ENCODE results near the gene ANK3. TPM values are rescaled to one million over a fixed set of nuclear protein-coding genes. Genes with fewer than 3 reads are reported as not detected.
A peak's percentile ranks its signal among the peaks of the same experiment; 100 is the strongest.

Gene ANK3
- polyA plus RNA-seq, 1 donor = 89.1 TPM

- Histone ChIP-seq H3K4me1 (ENCODE audit: control insufficient read depth, insufficient read depth, low read length) (no peaks in the 10 kb centered on the region), H3K27ac (ENCODE audit: low read length) (no peak overlapping the region), H3K9me3 (ENCODE audit: control insufficient read depth, low read depth, low read length) (no peaks in the 10 kb centered on the region), H3K4me3 (ENCODE audit: low read length) (no peak overlapping the region), H3K36me3 (ENCODE audit: control insufficient read depth, insufficient read depth, low read length) (peaks cover 2% of the 10 kb centered on the region), H3K27me3 (ENCODE audit: control insufficient read depth, insufficient read depth, low read length) (no peaks in the 10 kb centered on the region)
- WGBS (ENCODE audit: insufficient coverage, low lambda C conversion rate) = 0% methylated on average over 1 of the region's 4 CpGs
- peak; percentile 71 to 76 for DNase-seq
These were observed 182.9 kb downstream of the ANK3 start for GRCh38 chr10:60206735-60207134.

DNA sequence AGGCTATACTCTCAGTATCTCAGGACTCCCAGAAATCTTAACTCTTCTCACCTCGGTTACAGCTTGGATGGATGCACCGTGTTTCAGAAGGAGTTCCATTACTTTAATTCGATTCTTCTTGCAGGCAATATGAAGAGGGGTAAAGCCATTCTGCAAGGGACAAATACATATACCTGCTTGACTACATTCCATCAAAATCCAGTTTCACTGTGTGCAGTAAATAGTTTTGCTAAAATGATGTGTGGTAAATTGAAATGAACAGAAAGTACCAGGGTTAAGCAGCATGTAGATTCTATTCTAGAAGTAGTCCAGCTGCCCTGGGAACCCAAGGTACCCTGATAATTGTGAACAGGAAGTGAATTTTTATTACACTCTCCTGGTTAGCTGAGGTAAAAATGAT, 183.9 kb downstream of the ANK3 start:
- Histone ChIP-seq H3K27me3 (ENCODE audit: control insufficient read depth, insufficient read depth, low read length) (no peaks in the 10 kb centered on the region), H3K36me3 (ENCODE audit: control insufficient read depth, insufficient read depth, low read length) (peaks cover 2% of the 10 kb centered on the region), H3K9me3 (ENCODE audit: control insufficient read depth, low read depth, low read length) (no peaks in the 10 kb centered on the region), H3K27ac (ENCODE audit: low read length) (no peak overlapping the region), H3K4me1 (ENCODE audit: control insufficient read depth, insufficient read depth, low read length) (no peaks in the 10 kb centered on the region), H3K4me3 (ENCODE audit: low read length) (no peak overlapping the region)
- WGBS (ENCODE audit: insufficient coverage, low lambda C conversion rate) = 90% methylated on average over 3 of the region's 3 CpGs
- DNase-seq = no peak

- no CpG with 5 or more reads among the region's 1 CpG for WGBS (ENCODE audit: insufficient coverage, low lambda C conversion rate)
- no peak overlapping the region for H3K4me3 ChIP-seq (ENCODE audit: low read length)
These were observed 185.6 kb downstream of the ANK3 start for GRCh38 chr10:60203993-60204618.

GRCh38 chr10:60200682-60201053, 189.0 kb downstream of the ANK3 start:
- no peak overlapping the region for H3K27ac ChIP-seq (ENCODE audit: low read length)
- WGBS (ENCODE audit: insufficient coverage, low lambda C conversion rate) = no CpG with 5 or more reads among the region's 1 CpG
- no peak for DNase-seq

More at GRCh38 chr10:60203993-60204618, 185.6 kb downstream of the ANK3 start:
- no peaks in the 10 kb centered on the region for H3K4me1 ChIP-seq (ENCODE audit: control insufficient read depth, insufficient read depth, low read length)
- H3K27me3 ChIP-seq (ENCODE audit: control insufficient read depth, insufficient read depth, low read length) = no peaks in the 10 kb centered on the region
- no peak overlapping the region for H3K27ac ChIP-seq (ENCODE audit: low read length)
- no peaks in the 10 kb centered on the region for H3K9me3 ChIP-seq (ENCODE audit: control insufficient read depth, low read depth, low read length)
- DNase-seq = no peak
- peaks cover 2% of the 10 kb centered on the region for H3K36me3 ChIP-seq (ENCODE audit: control insufficient read depth, insufficient read depth, low read length)

GRCh38 chr10:60200012-60200681, 189.5 kb downstream of the ANK3 start:
- no CpG with 5 or more reads among the region's 8 CpGs for WGBS (ENCODE audit: insufficient coverage, low lambda C conversion rate)
- Histone ChIP-seq H3K27me3 (ENCODE audit: control insufficient read depth, insufficient read depth, low read length) (no peaks in the 10 kb centered on the region), H3K36me3 (ENCODE audit: control insufficient read depth, insufficient read depth, low read length) (peaks cover 15% of the 10 kb centered on the region), H3K4me1 (ENCODE audit: control insufficient read depth, insufficient read depth, low read length) (no peaks in the 10 kb centered on the region), H3K4me3 (ENCODE audit: low read length) (no peak overlapping the region), H3K9me3 (ENCODE audit: control insufficient read depth, low read depth, low read length) (no peaks in the 10 kb centered on the region), H3K27ac (ENCODE audit: low read length) (no peak overlapping the region)
- DNase-seq = no peak

More at GRCh38 chr10:60200682-60201053, 189.0 kb downstream of the ANK3 start:
- Histone ChIP-seq H3K4me1 (ENCODE audit: control insufficient read depth, insufficient read depth, low read length) (no peaks in the 10 kb centered on the region), H3K4me3 (ENCODE audit: low read length) (no peak overlapping the region), H3K36me3 (ENCODE audit: control insufficient read depth, insufficient read depth, low read length) (peaks cover 14% of the 10 kb centered on the region), H3K27me3 (ENCODE audit: control insufficient read depth, insufficient read depth, low read length) (no peaks in the 10 kb centered on the region), H3K9me3 (ENCODE audit: control insufficient read depth, low read depth, low read length) (no peaks in the 10 kb centered on the region)

DNA sequence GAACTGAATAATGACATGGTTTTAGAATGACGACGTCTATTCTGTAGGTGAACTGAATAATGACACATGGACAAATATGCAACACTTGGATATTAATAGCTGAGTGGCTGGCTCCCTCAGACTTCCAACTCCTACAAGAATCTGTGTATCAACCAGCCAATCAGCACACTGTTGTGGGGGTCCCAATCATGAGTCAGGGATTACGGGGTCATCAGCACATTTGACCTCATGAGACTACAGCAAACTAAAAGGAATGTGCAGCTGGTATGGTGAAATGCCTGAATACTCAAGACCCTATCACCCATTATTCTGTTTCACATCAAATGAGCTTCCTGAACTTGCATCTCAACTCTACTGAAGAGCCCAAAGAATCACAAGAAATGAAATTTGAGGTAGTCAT, 192.5 kb downstream of the ANK3 start:
- no CpG with 5 or more reads among the region's 3 CpGs for WGBS (ENCODE audit: insufficient coverage, low lambda C conversion rate)
- H3K4me3 ChIP-seq (ENCODE audit: low read length) = no peak overlapping the region
- no peak overlapping the region for H3K27ac ChIP-seq (ENCODE audit: low read length)
- H3K9me3 ChIP-seq (ENCODE audit: control insufficient read depth, low read depth, low read length) = no peaks in the 10 kb centered on the region
- no peak for DNase-seq
- no peaks in the 10 kb centered on the region for H3K4me1 ChIP-seq (ENCODE audit: control insufficient read depth, insufficient read depth, low read length)
- H3K36me3 ChIP-seq (ENCODE audit: control insufficient read depth, insufficient read depth, low read length) = peaks cover 13% of the 10 kb centered on the region
- no peaks in the 10 kb centered on the region for H3K27me3 ChIP-seq (ENCODE audit: control insufficient read depth, insufficient read depth, low read length)

- Histone ChIP-seq H3K4me1 (ENCODE audit: control insufficient read depth, insufficient read depth, low read length) (no peaks in the 10 kb centered on the region), H3K4me3 (ENCODE audit: low read length) (no peak overlapping the region), H3K9me3 (ENCODE audit: control insufficient read depth, low read depth, low read length) (no peaks in the 10 kb centered on the region), H3K27me3 (ENCODE audit: control insufficient read depth, insufficient read depth, low read length) (no peaks in the 10 kb centered on the region), H3K36me3 (ENCODE audit: control insufficient read depth, insufficient read depth, low read length) (peaks cover 13% of the 10 kb centered on the region), H3K27ac (ENCODE audit: low read length) (no peak overlapping the region)
- DNase-seq = no peak
These were observed 195.3 kb downstream of the ANK3 start for GRCh38 chr10:60194421-60194820.

- Histone ChIP-seq H3K4me3 (ENCODE audit: low read length) (no peak overlapping the region), H3K36me3 (ENCODE audit: control insufficient read depth, insufficient read depth, low read length) (peaks cover 11% of the 10 kb centered on the region), H3K27me3 (ENCODE audit: control insufficient read depth, insufficient read depth, low read length) (no peaks in the 10 kb centered on the region), H3K4me1 (ENCODE audit: control insufficient read depth, insufficient read depth, low read length) (no peaks in the 10 kb centered on the region), H3K9me3 (ENCODE audit: control insufficient read depth, low read depth, low read length) (no peaks in the 10 kb centered on the region), H3K27ac (ENCODE audit: low read length) (no peak overlapping the region)
- no peak for DNase-seq
These were observed 196.7 kb downstream of the ANK3 start for GRCh38 chr10:60192946-60193345.

GRCh38 chr10:60189861-60190475, 199.7 kb downstream of the ANK3 start:
- Histone ChIP-seq H3K36me3 (ENCODE audit: control insufficient read depth, insufficient read depth, low read length) (no peaks in the 10 kb centered on the region), H3K27me3 (ENCODE audit: control insufficient read depth, insufficient read depth, low read length) (no peaks in the 10 kb centered on the region), H3K4me1 (ENCODE audit: control insufficient read depth, insufficient read depth, low read length) (no peaks in the 10 kb centered on the region), H3K27ac (ENCODE audit: low read length) (no peak overlapping the region), H3K9me3 (ENCODE audit: control insufficient read depth, low read depth, low read length) (no peaks in the 10 kb centered on the region), H3K4me3 (ENCODE audit: low read length) (no peak overlapping the region)
- no CpG with 5 or more reads among the region's 1 CpG for WGBS (ENCODE audit: insufficient coverage, low lambda C conversion rate)
- no peak for DNase-seq

DNA sequence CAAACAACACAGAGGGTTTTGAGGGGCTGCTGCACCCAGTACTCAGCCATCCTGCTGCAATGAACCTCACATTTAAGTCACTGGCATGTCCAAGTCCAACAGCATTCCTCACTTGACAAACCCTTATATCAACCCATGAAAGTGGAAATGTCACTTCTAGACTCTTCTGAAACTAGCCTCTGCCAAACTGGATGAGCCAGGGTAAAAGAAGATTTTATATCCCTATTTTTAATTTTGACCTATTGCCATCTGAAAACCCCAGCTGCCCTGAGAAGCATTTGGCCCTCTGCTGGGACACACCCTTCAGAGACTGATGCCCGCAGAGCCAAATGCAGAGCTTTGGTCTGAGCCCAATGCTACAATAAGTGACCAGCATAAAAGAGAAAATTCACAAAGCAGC, 201.1 kb downstream of the ANK3 start:
- no peak for DNase-seq
- WGBS (ENCODE audit: insufficient coverage, low lambda C conversion rate) = no CpG with 5 or more reads among the region's 1 CpG
- Histone ChIP-seq H3K36me3 (ENCODE audit: control insufficient read depth, insufficient read depth, low read length) (no peaks in the 10 kb centered on the region), H3K27me3 (ENCODE audit: control insufficient read depth, insufficient read depth, low read length) (no peaks in the 10 kb centered on the region), H3K27ac (ENCODE audit: low read length) (no peak overlapping the region), H3K4me3 (ENCODE audit: low read length) (no peak overlapping the region), H3K9me3 (ENCODE audit: control insufficient read depth, low read depth, low read length) (no peaks in the 10 kb centered on the region), H3K4me1 (ENCODE audit: control insufficient read depth, insufficient read depth, low read length) (no peaks in the 10 kb centered on the region)

DNA sequence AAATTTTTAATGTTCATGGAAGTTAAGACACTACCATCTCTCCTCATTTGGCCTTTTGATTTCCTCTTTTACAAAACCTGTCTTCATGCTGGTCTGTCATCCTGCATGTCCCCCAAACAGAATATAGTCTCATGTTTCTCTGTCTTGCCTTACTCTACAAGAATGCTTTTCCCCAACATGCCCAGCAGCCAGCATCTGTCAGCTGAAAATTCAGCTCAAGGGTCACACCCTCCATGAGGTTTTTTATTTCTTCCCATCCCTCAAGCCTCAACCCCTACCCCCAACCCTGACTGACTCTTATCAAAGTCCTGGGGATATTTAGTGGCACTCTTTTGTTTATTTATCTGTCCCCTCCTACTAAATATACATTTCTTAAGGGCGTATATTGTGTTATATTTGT, 202.0 kb downstream of the ANK3 start:
- Histone ChIP-seq H3K4me1 (ENCODE audit: control insufficient read depth, insufficient read depth, low read length) (no peaks in the 10 kb centered on the region), H3K36me3 (ENCODE audit: control insufficient read depth, insufficient read depth, low read length) (no peaks in the 10 kb centered on the region), H3K27me3 (ENCODE audit: control insufficient read depth, insufficient read depth, low read length) (no peaks in the 10 kb centered on the region), H3K4me3 (ENCODE audit: low read length) (no peak overlapping the region), H3K9me3 (ENCODE audit: control insufficient read depth, low read depth, low read length) (no peaks in the 10 kb centered on the region), H3K27ac (ENCODE audit: low read length) (no peak overlapping the region)
- WGBS (ENCODE audit: insufficient coverage, low lambda C conversion rate) = no CpG with 5 or more reads among the region's 1 CpG
- DNase-seq = no peak
